H9 (cell line): Measurements from ENCODE around the gene SLC9A9. TPM values are rescaled to one million over a fixed set of nuclear protein-coding genes. Genes with fewer than 3 reads are reported as not detected.

ENCODE experiments used
- DNase-seq: peaks from one replicate; pipeline ENCODE4 v3.0.0-alpha.2; 2017
- H2AFZ ChIP-seq: one replicate; pipeline ENCODE4 v1.6.1; 2013; ENCODE audit warnings: mild to moderate bottlenecking, low read length, control low read depth, moderate library complexity
- H2AK5ac ChIP-seq: 2 replicates; pipeline ENCODE4 v1.6.1; 2013; ENCODE audit warnings: low read length, control low read depth, mixed read lengths; ENCODE audit not compliant: insufficient read length
- H2BK120ac ChIP-seq: one replicate; pipeline ENCODE4 v1.6.1; 2013; ENCODE audit warnings: low read depth, mild to moderate bottlenecking, low read length, control low read depth, inconsistent platforms; ENCODE audit not compliant: poor library complexity, severe bottlenecking
- H2BK12ac ChIP-seq: 2 replicates; pipeline ENCODE4 v1.6.1; 2013; ENCODE audit warnings: low read length, control low read depth, mixed read lengths, low read depth; ENCODE audit not compliant: insufficient read length
- H2BK15ac ChIP-seq: 2 replicates; pipeline ENCODE4 v1.6.1; 2013; ENCODE audit warnings: low read depth, low read length, control low read depth
- H2BK20ac ChIP-seq: one replicate; pipeline ENCODE4 v1.6.1; 2013; ENCODE audit warnings: low read depth, mild to moderate bottlenecking, low read length, control low read depth, inconsistent platforms; ENCODE audit not compliant: poor library complexity, severe bottlenecking
- H2BK5ac ChIP-seq: 2 replicates; pipeline ENCODE4 v1.6.1; 2013; ENCODE audit warnings: low read length, control low read depth, mixed read lengths; ENCODE audit not compliant: insufficient read length
- H3K14ac ChIP-seq: 2 replicates; pipeline ENCODE4 v1.6.1; 2013; ENCODE audit warnings: low read length, control low read depth; ENCODE audit not compliant: insufficient read depth
- H3K18ac ChIP-seq: 2 replicates; pipeline ENCODE4 v1.6.1; 2013; ENCODE audit warnings: low read depth, mild to moderate bottlenecking, mixed read lengths, low read length, control low read depth; ENCODE audit not compliant: insufficient read length
- H3K23ac ChIP-seq: 2 replicates; pipeline ENCODE4 v1.6.1; 2013; ENCODE audit warnings: low read length, control low read depth, mixed read lengths, low read depth; ENCODE audit not compliant: insufficient read length
- H3K23me2 ChIP-seq: 2 replicates; pipeline ENCODE4 v1.6.1; 2013; ENCODE audit warnings: low read depth, mild to moderate bottlenecking, mixed read lengths, low read length, control low read depth; ENCODE audit not compliant: insufficient read length, poor library complexity, severe bottlenecking
- H3K27ac ChIP-seq: 2 replicates; pipeline ENCODE4 v1.5.1; 2013; ENCODE audit warnings: low read length, control low read depth, mixed read lengths, low read depth; ENCODE audit not compliant: insufficient read length
- H3K27me3 ChIP-seq: 2 replicates; pipeline ENCODE4 v1.6.1; 2013; ENCODE audit warnings: low read length, control low read depth, inconsistent platforms; ENCODE audit not compliant: insufficient read depth
- H3K4ac ChIP-seq: 2 replicates; pipeline ENCODE4 v1.6.1; 2013; ENCODE audit warnings: low read depth, mild to moderate bottlenecking, control low read depth, inconsistent platforms, low read length, moderate library complexity
- H3K4me1 ChIP-seq: 2 replicates; pipeline ENCODE4 v1.6.1; 2013; ENCODE audit warnings: low read length, control low read depth, inconsistent platforms; ENCODE audit not compliant: insufficient read depth
- H3K4me2 ChIP-seq: 2 replicates; pipeline ENCODE4 v1.6.1; 2013; ENCODE audit warnings: low read length, control low read depth, mixed read lengths; ENCODE audit not compliant: insufficient read length, insufficient read depth
- H3K56ac ChIP-seq: 2 replicates; pipeline ENCODE4 v1.6.1; 2013; ENCODE audit warnings: low read depth, mild to moderate bottlenecking, mixed read lengths, low read length, control low read depth; ENCODE audit not compliant: insufficient read length
- H3K79me1 ChIP-seq: 2 replicates; pipeline ENCODE4 v1.6.1; 2013; ENCODE audit warnings: low read depth, mild to moderate bottlenecking, moderate library complexity, low read length, control low read depth, inconsistent platforms; ENCODE audit not compliant: insufficient read depth, poor library complexity, severe bottlenecking
- H3K79me2 ChIP-seq: 2 replicates; pipeline ENCODE4 v1.6.1; 2013; ENCODE audit warnings: low read length, control low read depth, inconsistent platforms; ENCODE audit not compliant: insufficient read depth
- H3K9ac ChIP-seq: 2 replicates; pipeline ENCODE4 v1.6.1; 2013; ENCODE audit warnings: low read length, control low read depth, mixed read lengths; ENCODE audit not compliant: insufficient read length; ENCODE audit errors: extremely low read depth
- H3K9me3 ChIP-seq: one replicate; pipeline ENCODE4 v1.6.1; 2013; ENCODE audit warnings: low read depth, low read length, inconsistent platforms; ENCODE audit not compliant: control insufficient read depth
- H3T11ph ChIP-seq: one replicate; pipeline ENCODE4 v1.6.1; 2013; ENCODE audit warnings: mild to moderate bottlenecking, low read length, control low read depth, inconsistent platforms
- H4K20me1 ChIP-seq: one replicate; pipeline ENCODE4 v1.6.1; 2013; ENCODE audit not compliant: control insufficient read depth, insufficient read length, insufficient read depth
- H4K5ac ChIP-seq: 2 replicates; pipeline ENCODE4 v1.6.1; 2013; ENCODE audit warnings: low read depth, mild to moderate bottlenecking, mixed read lengths, low read length, control low read depth; ENCODE audit not compliant: insufficient read length
- H4K8ac ChIP-seq: replicated peaks from 2 replicates; pipeline ENCODE4 v1.6.1; 2013; ENCODE audit warnings: low read length, control low read depth, mixed read lengths, low read depth; ENCODE audit not compliant: insufficient read length
- H4K91ac ChIP-seq: 2 replicates; pipeline ENCODE4 v1.6.1; 2013; ENCODE audit warnings: low read depth, mild to moderate bottlenecking, moderate library complexity, mixed read lengths, low read length, control low read depth; ENCODE audit not compliant: insufficient read length
- H3K27ac Mint-ChIP-seq, 3 experiments: 2 replicates in 2 of 3; 3 replicates in 1 of 3; pipeline ENCODE4 v1.8.0; 2020 to 2021; ENCODE audit warnings: mixed read lengths in 3 of 3, mild to moderate bottlenecking in 1 of 3, moderate library complexity in 1 of 3
- H3K27me3 Mint-ChIP-seq: 2 replicates; pipeline ENCODE4 v1.8.0; 2021; ENCODE audit warnings: low read depth, mild to moderate bottlenecking, moderate library complexity, mixed read lengths
- H3K36me3 Mint-ChIP-seq, 3 experiments: 2 replicates in 2 of 3; 3 replicates in 1 of 3; pipeline ENCODE4 v1.8.0; 2020 to 2021; ENCODE audit warnings: low read depth in 3 of 3, mixed read lengths in 3 of 3; ENCODE audit not compliant: insufficient read depth in 1 of 3
- H3K4me1 Mint-ChIP-seq, 2 experiments: 2 replicates each; pipeline ENCODE4 v1.8.0; 2020; ENCODE audit warnings: mixed read lengths in 2 of 2
- H3K4me3 Mint-ChIP-seq, 2 experiments: 2 replicates in 1 of 2; 3 replicates in 1 of 2; pipeline ENCODE4 v1.8.0; 2020 to 2021; ENCODE audit warnings: mild to moderate bottlenecking in 2 of 2, mixed read lengths in 2 of 2, moderate library complexity in 1 of 2
- H3K9me3 Mint-ChIP-seq, 2 experiments: 2 replicates in 1 of 2; 3 replicates in 1 of 2; pipeline ENCODE4 v1.8.0; 2020; ENCODE audit warnings: mild to moderate bottlenecking in 2 of 2, mixed read lengths in 2 of 2, moderate library complexity in 1 of 2
- WGBS: extraction: QIAGEN DNeasy Blood & Tissue Kit; methylation state at CpG from one replicate; pipeline ENCODE4 v1.1.7; 2013; ENCODE audit warnings: missing lambda C conversion rate, low lambda C conversion rate, mixed read lengths; ENCODE audit not compliant: insufficient read length; ENCODE audit errors: extremely low coverage; 5-methylcytosine and 5-hydroxymethylcytosine counted together
- total RNA-seq: library from RNA; stranded (reverse); gene quantifications from 2 replicates; pipeline ENCODE4 v1.2.1, GENCODE V29; 2021
- TF ChIP-seq, protein P1 (sequence below): fragments of 200-600 bp; sonication (generic); conservative IDR thresholded peaks from 3 replicates; pipeline ENCODE4 v1.8.0; 2021; ENCODE audit warnings: antibody characterized with exemption, mild to moderate bottlenecking

The SLC9A9 gene
- total RNA-seq, 1 experiment from 2014 or later = 0.35 TPM

- H3T11ph ChIP-seq = no peak overlapping the region
- H2BK20ac ChIP-seq = no peak overlapping the region
- H3K79me1 ChIP-seq = no peaks in the 10 kb centered on the region
- H2BK5ac ChIP-seq = no peak overlapping the region
- DNase-seq = no peak
- no peaks in the 10 kb centered on the region for H3K79me2 ChIP-seq
- Mint-ChIP-seq H3K27me3 (peaks cover 4% of the 10 kb centered on the region; the same call in 1 of the 2 replicates), H3K27ac (no peak overlapping the region; a peak in 1 of 7 replicates), H3K9me3 (no peaks in the 10 kb centered on the region), H3K4me1 (peaks cover 0 to 4% of the 10 kb centered on the region in 2 experiments; a peak in 1 of 4 replicates), H3K4me3 (no peak overlapping the region), H3K36me3 (no peaks in the 10 kb centered on the region)
- no peak overlapping the region for H3K23ac ChIP-seq
- H4K91ac ChIP-seq = no peak overlapping the region
- no peak overlapping the region for H3K4me2 ChIP-seq
- H2AK5ac ChIP-seq = no peak overlapping the region
- H3K14ac ChIP-seq = no peak overlapping the region
- no peaks in the 10 kb centered on the region for H4K20me1 ChIP-seq
- no peak overlapping the region for H4K5ac ChIP-seq
- no peak overlapping the region for H3K4ac ChIP-seq
- no peak overlapping the region for H2BK12ac ChIP-seq
- H3K9me3 ChIP-seq = no peaks in the 10 kb centered on the region
- H2BK120ac ChIP-seq = no peak overlapping the region
- H2BK15ac ChIP-seq = no peak overlapping the region
- H3K56ac ChIP-seq = no peak overlapping the region
- H3K23me2 ChIP-seq = no peaks in the 10 kb centered on the region
- no peak overlapping the region for H3K9ac ChIP-seq
- no peak overlapping the region for H2AFZ ChIP-seq
- no peaks in the 10 kb centered on the region for H3K27me3 ChIP-seq
- H3K27ac ChIP-seq = no peak overlapping the region
- no peaks in the 10 kb centered on the region for H3K4me1 ChIP-seq
- H3K18ac ChIP-seq = no peak overlapping the region
- TF ChIP-seq, protein P1, sequence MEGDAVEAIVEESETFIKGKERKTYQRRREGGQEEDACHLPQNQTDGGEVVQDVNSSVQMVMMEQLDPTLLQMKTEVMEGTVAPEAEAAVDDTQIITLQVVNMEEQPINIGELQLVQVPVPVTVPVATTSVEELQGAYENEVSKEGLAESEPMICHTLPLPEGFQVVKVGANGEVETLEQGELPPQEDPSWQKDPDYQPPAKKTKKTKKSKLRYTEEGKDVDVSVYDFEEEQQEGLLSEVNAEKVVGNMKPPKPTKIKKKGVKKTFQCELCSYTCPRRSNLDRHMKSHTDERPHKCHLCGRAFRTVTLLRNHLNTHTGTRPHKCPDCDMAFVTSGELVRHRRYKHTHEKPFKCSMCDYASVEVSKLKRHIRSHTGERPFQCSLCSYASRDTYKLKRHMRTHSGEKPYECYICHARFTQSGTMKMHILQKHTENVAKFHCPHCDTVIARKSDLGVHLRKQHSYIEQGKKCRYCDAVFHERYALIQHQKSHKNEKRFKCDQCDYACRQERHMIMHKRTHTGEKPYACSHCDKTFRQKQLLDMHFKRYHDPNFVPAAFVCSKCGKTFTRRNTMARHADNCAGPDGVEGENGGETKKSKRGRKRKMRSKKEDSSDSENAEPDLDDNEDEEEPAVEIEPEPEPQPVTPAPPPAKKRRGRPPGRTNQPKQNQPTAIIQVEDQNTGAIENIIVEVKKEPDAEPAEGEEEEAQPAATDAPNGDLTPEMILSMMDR = no peak
- WGBS = no CpG with 5 or more reads among the region's 5 CpGs
- no peak overlapping the region for H4K8ac ChIP-seq
Observed at GRCh38 chr3:143686638-143687197, 161.6 kb downstream of the SLC9A9 start.
